H9 (cell line): ENCODE measurements around the gene MAST4. TPM values are rescaled to one million over a fixed set of nuclear protein-coding genes. Genes with fewer than 3 reads are reported as not detected.

Experiments
- DNase-seq: peaks from one replicate; pipeline ENCODE4 v3.0.0-alpha.2; 2017
- H2AFZ ChIP-seq: one replicate; pipeline ENCODE4 v1.6.1; 2013; ENCODE audit warnings: mild to moderate bottlenecking, low read length, control low read depth, moderate library complexity
- H2AK5ac ChIP-seq: 2 replicates; pipeline ENCODE4 v1.6.1; 2013; ENCODE audit warnings: low read length, control low read depth, mixed read lengths; ENCODE audit not compliant: insufficient read length
- H2BK120ac ChIP-seq: one replicate; pipeline ENCODE4 v1.6.1; 2013; ENCODE audit warnings: low read depth, mild to moderate bottlenecking, low read length, control low read depth, inconsistent platforms; ENCODE audit not compliant: poor library complexity, severe bottlenecking
- H2BK12ac ChIP-seq: 2 replicates; pipeline ENCODE4 v1.6.1; 2013; ENCODE audit warnings: low read length, control low read depth, mixed read lengths, low read depth; ENCODE audit not compliant: insufficient read length
- H2BK15ac ChIP-seq: 2 replicates; pipeline ENCODE4 v1.6.1; 2013; ENCODE audit warnings: low read depth, low read length, control low read depth
- H2BK20ac ChIP-seq: one replicate; pipeline ENCODE4 v1.6.1; 2013; ENCODE audit warnings: low read depth, mild to moderate bottlenecking, low read length, control low read depth, inconsistent platforms; ENCODE audit not compliant: poor library complexity, severe bottlenecking
- H2BK5ac ChIP-seq: 2 replicates; pipeline ENCODE4 v1.6.1; 2013; ENCODE audit warnings: low read length, control low read depth, mixed read lengths; ENCODE audit not compliant: insufficient read length
- H3K14ac ChIP-seq: 2 replicates; pipeline ENCODE4 v1.6.1; 2013; ENCODE audit warnings: low read length, control low read depth; ENCODE audit not compliant: insufficient read depth
- H3K18ac ChIP-seq: 2 replicates; pipeline ENCODE4 v1.6.1; 2013; ENCODE audit warnings: low read depth, mild to moderate bottlenecking, mixed read lengths, low read length, control low read depth; ENCODE audit not compliant: insufficient read length
- H3K23ac ChIP-seq: 2 replicates; pipeline ENCODE4 v1.6.1; 2013; ENCODE audit warnings: low read length, control low read depth, mixed read lengths, low read depth; ENCODE audit not compliant: insufficient read length
- H3K23me2 ChIP-seq: 2 replicates; pipeline ENCODE4 v1.6.1; 2013; ENCODE audit warnings: low read depth, mild to moderate bottlenecking, mixed read lengths, low read length, control low read depth; ENCODE audit not compliant: insufficient read length, poor library complexity, severe bottlenecking
- H3K27ac ChIP-seq: 2 replicates; pipeline ENCODE4 v1.5.1; 2013; ENCODE audit warnings: low read length, control low read depth, mixed read lengths, low read depth; ENCODE audit not compliant: insufficient read length
- H3K27me3 ChIP-seq: 2 replicates; pipeline ENCODE4 v1.6.1; 2013; ENCODE audit warnings: low read length, control low read depth, inconsistent platforms; ENCODE audit not compliant: insufficient read depth
- H3K4ac ChIP-seq: 2 replicates; pipeline ENCODE4 v1.6.1; 2013; ENCODE audit warnings: low read depth, mild to moderate bottlenecking, control low read depth, inconsistent platforms, low read length, moderate library complexity
- H3K4me1 ChIP-seq: 2 replicates; pipeline ENCODE4 v1.6.1; 2013; ENCODE audit warnings: low read length, control low read depth, inconsistent platforms; ENCODE audit not compliant: insufficient read depth
- H3K4me2 ChIP-seq: 2 replicates; pipeline ENCODE4 v1.6.1; 2013; ENCODE audit warnings: low read length, control low read depth, mixed read lengths; ENCODE audit not compliant: insufficient read length, insufficient read depth
- H3K56ac ChIP-seq: 2 replicates; pipeline ENCODE4 v1.6.1; 2013; ENCODE audit warnings: low read depth, mild to moderate bottlenecking, mixed read lengths, low read length, control low read depth; ENCODE audit not compliant: insufficient read length
- H3K79me1 ChIP-seq: 2 replicates; pipeline ENCODE4 v1.6.1; 2013; ENCODE audit warnings: low read depth, mild to moderate bottlenecking, moderate library complexity, low read length, control low read depth, inconsistent platforms; ENCODE audit not compliant: insufficient read depth, poor library complexity, severe bottlenecking
- H3K79me2 ChIP-seq: 2 replicates; pipeline ENCODE4 v1.6.1; 2013; ENCODE audit warnings: low read length, control low read depth, inconsistent platforms; ENCODE audit not compliant: insufficient read depth
- H3K9ac ChIP-seq: 2 replicates; pipeline ENCODE4 v1.6.1; 2013; ENCODE audit warnings: low read length, control low read depth, mixed read lengths; ENCODE audit not compliant: insufficient read length; ENCODE audit errors: extremely low read depth
- H3K9me3 ChIP-seq: one replicate; pipeline ENCODE4 v1.6.1; 2013; ENCODE audit warnings: low read depth, low read length, inconsistent platforms; ENCODE audit not compliant: control insufficient read depth
- H3T11ph ChIP-seq: one replicate; pipeline ENCODE4 v1.6.1; 2013; ENCODE audit warnings: mild to moderate bottlenecking, low read length, control low read depth, inconsistent platforms
- H4K20me1 ChIP-seq: one replicate; pipeline ENCODE4 v1.6.1; 2013; ENCODE audit not compliant: control insufficient read depth, insufficient read length, insufficient read depth
- H4K5ac ChIP-seq: 2 replicates; pipeline ENCODE4 v1.6.1; 2013; ENCODE audit warnings: low read depth, mild to moderate bottlenecking, mixed read lengths, low read length, control low read depth; ENCODE audit not compliant: insufficient read length
- H4K8ac ChIP-seq: replicated peaks from 2 replicates; pipeline ENCODE4 v1.6.1; 2013; ENCODE audit warnings: low read length, control low read depth, mixed read lengths, low read depth; ENCODE audit not compliant: insufficient read length
- H4K91ac ChIP-seq: 2 replicates; pipeline ENCODE4 v1.6.1; 2013; ENCODE audit warnings: low read depth, mild to moderate bottlenecking, moderate library complexity, mixed read lengths, low read length, control low read depth; ENCODE audit not compliant: insufficient read length
- H3K27ac Mint-ChIP-seq, 3 experiments: 2 replicates in 2 of 3; 3 replicates in 1 of 3; pipeline ENCODE4 v1.8.0; 2020 to 2021; ENCODE audit warnings: mixed read lengths in 3 of 3, mild to moderate bottlenecking in 1 of 3, moderate library complexity in 1 of 3
- H3K27me3 Mint-ChIP-seq: 2 replicates; pipeline ENCODE4 v1.8.0; 2021; ENCODE audit warnings: low read depth, mild to moderate bottlenecking, moderate library complexity, mixed read lengths
- H3K36me3 Mint-ChIP-seq, 3 experiments: 2 replicates in 2 of 3; 3 replicates in 1 of 3; pipeline ENCODE4 v1.8.0; 2020 to 2021; ENCODE audit warnings: low read depth in 3 of 3, mixed read lengths in 3 of 3; ENCODE audit not compliant: insufficient read depth in 1 of 3
- H3K4me1 Mint-ChIP-seq, 2 experiments: 2 replicates each; pipeline ENCODE4 v1.8.0; 2020; ENCODE audit warnings: mixed read lengths in 2 of 2
- H3K4me3 Mint-ChIP-seq, 2 experiments: 2 replicates in 1 of 2; 3 replicates in 1 of 2; pipeline ENCODE4 v1.8.0; 2020 to 2021; ENCODE audit warnings: mild to moderate bottlenecking in 2 of 2, mixed read lengths in 2 of 2, moderate library complexity in 1 of 2
- H3K9me3 Mint-ChIP-seq, 2 experiments: 2 replicates in 1 of 2; 3 replicates in 1 of 2; pipeline ENCODE4 v1.8.0; 2020; ENCODE audit warnings: mild to moderate bottlenecking in 2 of 2, mixed read lengths in 2 of 2, moderate library complexity in 1 of 2
- WGBS: extraction: QIAGEN DNeasy Blood & Tissue Kit; methylation state at CpG from one replicate; pipeline ENCODE4 v1.1.7; 2013; ENCODE audit warnings: missing lambda C conversion rate, low lambda C conversion rate, mixed read lengths; ENCODE audit not compliant: insufficient read length; ENCODE audit errors: extremely low coverage; 5-methylcytosine and 5-hydroxymethylcytosine counted together
- total RNA-seq: library from RNA; stranded (reverse); gene quantifications from 2 replicates; pipeline ENCODE4 v1.2.1, GENCODE V29; 2021
- TF ChIP-seq, protein P1 (sequence below): fragments of 200-600 bp; sonication (generic); conservative IDR thresholded peaks from 3 replicates; pipeline ENCODE4 v1.8.0; 2021; ENCODE audit warnings: antibody characterized with exemption, mild to moderate bottlenecking

MAST4 gene
- total RNA-seq, 1 experiment from 2014 or later, result 3.7 TPM

DNA sequence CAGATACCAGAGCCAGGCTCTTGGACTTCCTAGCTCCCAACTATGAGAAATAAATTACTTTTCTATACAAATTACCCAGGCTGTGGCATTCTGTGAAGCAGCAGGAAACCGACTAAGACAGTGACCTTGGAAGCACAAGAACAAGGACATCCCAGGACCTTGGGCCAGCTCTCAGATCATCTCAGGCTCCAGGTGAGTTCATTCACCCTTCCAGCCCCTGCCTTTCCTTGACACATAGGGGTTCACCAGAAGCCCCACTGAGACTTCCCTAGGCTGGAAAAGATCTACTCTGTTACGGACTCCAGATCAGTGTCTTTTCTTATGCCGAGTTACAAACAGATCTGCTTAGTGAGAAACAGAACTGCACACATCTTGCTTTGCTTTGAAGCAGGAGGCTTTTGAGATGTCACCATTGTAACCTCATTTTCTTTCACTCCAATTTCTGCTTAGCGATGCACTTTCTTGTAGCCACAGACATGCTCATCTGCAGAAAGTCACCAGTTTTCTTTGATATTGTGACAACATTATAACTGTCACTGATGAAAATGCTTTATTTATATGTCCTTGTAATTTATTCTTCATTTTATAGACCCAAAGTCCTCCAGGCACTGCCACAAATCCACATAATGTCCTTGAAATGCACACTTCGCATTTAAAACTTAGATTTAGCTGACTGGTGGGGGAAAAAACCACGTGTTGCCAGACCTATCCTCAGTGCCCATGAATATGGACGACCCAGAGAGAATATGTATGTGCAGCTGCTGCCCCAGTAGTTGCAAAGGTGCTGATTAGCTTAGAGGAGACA, 592.3 kb downstream of the MAST4 start:
- Mint-ChIP-seq H3K27ac (no peak overlapping the region; a peak in 1 of 7 replicates), H3K27me3 (peaks cover 5% of the 10 kb centered on the region), H3K9me3 (peaks cover 11 to 16% of the 10 kb centered on the region in 2 experiments), H3K36me3 (peaks cover 5 to 17% (median 7%) of the 10 kb centered on the region in 3 experiments; a peak in 6 of 7 replicates), H3K4me3 (no peak overlapping the region), H3K4me1 (peaks cover 19 to 22% of the 10 kb centered on the region in 2 experiments)
- no peaks in the 10 kb centered on the region for H3K27me3 ChIP-seq
- H4K20me1 ChIP-seq, result no peaks in the 10 kb centered on the region
- peaks cover 7% of the 10 kb centered on the region; the same call in 1 of the 2 replicates for H3K4me1 ChIP-seq
- H3K18ac ChIP-seq, result no peak overlapping the region
- H2BK20ac ChIP-seq, result no peak overlapping the region
- H3K14ac ChIP-seq, result no peak overlapping the region
- no peaks in the 10 kb centered on the region for H3K23me2 ChIP-seq
- no peak overlapping the region for H4K5ac ChIP-seq
- H4K8ac ChIP-seq, result no peak overlapping the region
- no CpG with 5 or more reads among the region's 7 CpGs for WGBS
- H3K9ac ChIP-seq, result no peak overlapping the region
- no peak overlapping the region for H2BK120ac ChIP-seq
- no peak overlapping the region for H2BK12ac ChIP-seq
- no peak overlapping the region for H3K4me2 ChIP-seq
- no peak overlapping the region for H3T11ph ChIP-seq
- H3K9me3 ChIP-seq, result no peaks in the 10 kb centered on the region
- H2BK5ac ChIP-seq, result no peak overlapping the region
- H3K79me2 ChIP-seq, result no peaks in the 10 kb centered on the region
- no peak overlapping the region for H3K27ac ChIP-seq
- no peak overlapping the region for H3K4ac ChIP-seq
- TF ChIP-seq, protein P1, sequence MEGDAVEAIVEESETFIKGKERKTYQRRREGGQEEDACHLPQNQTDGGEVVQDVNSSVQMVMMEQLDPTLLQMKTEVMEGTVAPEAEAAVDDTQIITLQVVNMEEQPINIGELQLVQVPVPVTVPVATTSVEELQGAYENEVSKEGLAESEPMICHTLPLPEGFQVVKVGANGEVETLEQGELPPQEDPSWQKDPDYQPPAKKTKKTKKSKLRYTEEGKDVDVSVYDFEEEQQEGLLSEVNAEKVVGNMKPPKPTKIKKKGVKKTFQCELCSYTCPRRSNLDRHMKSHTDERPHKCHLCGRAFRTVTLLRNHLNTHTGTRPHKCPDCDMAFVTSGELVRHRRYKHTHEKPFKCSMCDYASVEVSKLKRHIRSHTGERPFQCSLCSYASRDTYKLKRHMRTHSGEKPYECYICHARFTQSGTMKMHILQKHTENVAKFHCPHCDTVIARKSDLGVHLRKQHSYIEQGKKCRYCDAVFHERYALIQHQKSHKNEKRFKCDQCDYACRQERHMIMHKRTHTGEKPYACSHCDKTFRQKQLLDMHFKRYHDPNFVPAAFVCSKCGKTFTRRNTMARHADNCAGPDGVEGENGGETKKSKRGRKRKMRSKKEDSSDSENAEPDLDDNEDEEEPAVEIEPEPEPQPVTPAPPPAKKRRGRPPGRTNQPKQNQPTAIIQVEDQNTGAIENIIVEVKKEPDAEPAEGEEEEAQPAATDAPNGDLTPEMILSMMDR, result no peak
- no peak overlapping the region for H3K23ac ChIP-seq
- no peak overlapping the region for H2AFZ ChIP-seq
- H4K91ac ChIP-seq, result no peak overlapping the region
- no peak overlapping the region for H2BK15ac ChIP-seq
- H3K79me1 ChIP-seq, result no peaks in the 10 kb centered on the region
- no peak overlapping the region for H2AK5ac ChIP-seq
- H3K56ac ChIP-seq, result no peak overlapping the region
- DNase-seq, result no peak
